Loucy (cell line): ENCODE data around the gene CLDN5.

ENCODE experiments used
- H2AFZ ChIP-seq: fragments of 200-600 bp; sonication (generic); 2 replicates; pipeline ENCODE4 v1.6.0; 2016; ENCODE audit warnings: antibody characterized with exemption, mild to moderate bottlenecking, low read length, moderate library complexity
- H3F3A ChIP-seq: fragments of 200-600 bp; 2 replicates; pipeline ENCODE4 v1.6.0; 2016; ENCODE audit warnings: antibody characterized with exemption, low read depth, mild to moderate bottlenecking
- H3K27me3 ChIP-seq: fragments of 200-600 bp; sonication (generic); 2 replicates; pipeline ENCODE4 v1.6.1; 2014; ENCODE audit warnings: low read length, mild to moderate bottlenecking; ENCODE audit not compliant: insufficient read depth, poor library complexity, severe bottlenecking
- H3K36me3 ChIP-seq: fragments of 200-600 bp; sonication (generic); 2 replicates; pipeline ENCODE4 v1.6.1; 2016; ENCODE audit warnings: low read length; ENCODE audit not compliant: insufficient read depth
- H3K4me1 ChIP-seq: fragments of 200-600 bp; sonication (generic); 2 replicates; pipeline ENCODE4 v1.5.1; 2014; ENCODE audit warnings: low read length, mild to moderate bottlenecking; ENCODE audit not compliant: insufficient read depth, poor library complexity, severe bottlenecking
- H3K4me2 ChIP-seq: fragments of 200-600 bp; sonication (generic); 2 replicates; pipeline ENCODE4 v1.6.0; 2014; ENCODE audit warnings: antibody characterized with exemption, low read length, low read depth, mild to moderate bottlenecking; ENCODE audit not compliant: poor library complexity, severe bottlenecking
- H3K4me3 ChIP-seq: fragments of 200-600 bp; sonication (generic); 2 replicates; pipeline ENCODE4 v1.5.1; 2014; ENCODE audit warnings: low read length, mild to moderate bottlenecking, mixed read lengths; ENCODE audit not compliant: poor library complexity, severe bottlenecking
- H3K79me2 ChIP-seq: fragments of 200-600 bp; sonication (generic); 2 replicates; pipeline ENCODE4 v1.6.1; 2014; ENCODE audit warnings: low read length; ENCODE audit not compliant: insufficient read depth
- H3K9ac ChIP-seq: fragments of 200-600 bp; sonication (generic); 2 replicates; pipeline ENCODE4 v1.6.0; 2014; ENCODE audit warnings: mild to moderate bottlenecking, low read depth, low read length, moderate library complexity; ENCODE audit not compliant: poor library complexity, severe bottlenecking
- H3K9me2 ChIP-seq: fragments of 200-600 bp; sonication (generic); replicated peaks from 2 replicates; pipeline ENCODE4 v1.6.1; 2016; ENCODE audit warnings: low read depth, low read length, mixed read lengths
- H3K9me3 ChIP-seq: fragments of 200-600 bp; sonication (generic); 2 replicates; pipeline ENCODE4 v1.6.1; 2014; ENCODE audit warnings: mild to moderate bottlenecking, antibody characterized with exemption, low read length, low read depth; ENCODE audit not compliant: insufficient read depth
- H4K20me1 ChIP-seq: fragments of 200-600 bp; sonication (generic); 2 replicates; pipeline ENCODE4 v1.6.0; 2014; ENCODE audit warnings: antibody characterized with exemption, low read length, mild to moderate bottlenecking; ENCODE audit not compliant: insufficient read depth, poor library complexity, severe bottlenecking
- CTCF ChIP-seq: fragments of 200-600 bp; sonication (generic); conservative IDR thresholded peaks from 2 replicates; pipeline ENCODE4 v1.5.1; 2014; ENCODE audit warnings: mild to moderate bottlenecking, antibody characterized with exemption, low read length
- EZH2phosphoT487 ChIP-seq: fragments of 200-600 bp; IDR thresholded peaks from 2 replicates; pipeline ENCODE4 v1.6.1; 2018; ENCODE audit warnings: antibody characterized with exemption, mild to moderate bottlenecking, moderate library complexity, borderline replicate concordance

Gene CLDN5

DNA sequence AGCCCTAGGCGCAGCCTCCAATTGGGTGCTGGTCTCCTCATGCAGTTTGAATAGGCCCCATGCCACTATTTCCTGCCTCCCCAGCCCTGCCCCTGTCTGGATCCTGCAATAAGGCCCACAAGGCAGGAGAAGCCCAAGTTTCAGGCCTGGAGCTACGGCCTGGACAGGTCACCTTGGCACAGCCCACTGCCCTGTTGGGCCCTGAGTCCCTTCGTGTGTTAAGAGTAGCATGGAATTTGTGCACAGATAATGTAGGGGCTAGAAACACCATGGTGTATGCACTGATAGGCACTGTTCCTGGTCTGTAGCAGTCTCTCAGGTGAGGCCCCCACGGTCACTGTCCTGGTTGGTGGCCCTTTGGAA is 24.3 kb downstream of the CLDN5 start:
- Histone ChIP-seq H3K36me3 (peaks cover 52% of the 10 kb centered on the region; the same call in 1 of the 2 replicates), H3K4me3 (no peak overlapping the region), H3K9me3 (no peaks in the 10 kb centered on the region), H3K9me2 (no peaks in the 10 kb centered on the region), H3K79me2 (no peaks in the 10 kb centered on the region), H3K4me2 (no peak overlapping the region), H3F3A (no peaks in the 10 kb centered on the region), H3K4me1 (peaks cover 17% of the 10 kb centered on the region), H3K27me3 (no peaks in the 10 kb centered on the region), H3K9ac (no peak overlapping the region), H4K20me1 (no peaks in the 10 kb centered on the region), H2AFZ (no peak overlapping the region)
- no peak for TF ChIP-seq EZH2phosphoT487
- no peak for TF ChIP-seq CTCF

DNA sequence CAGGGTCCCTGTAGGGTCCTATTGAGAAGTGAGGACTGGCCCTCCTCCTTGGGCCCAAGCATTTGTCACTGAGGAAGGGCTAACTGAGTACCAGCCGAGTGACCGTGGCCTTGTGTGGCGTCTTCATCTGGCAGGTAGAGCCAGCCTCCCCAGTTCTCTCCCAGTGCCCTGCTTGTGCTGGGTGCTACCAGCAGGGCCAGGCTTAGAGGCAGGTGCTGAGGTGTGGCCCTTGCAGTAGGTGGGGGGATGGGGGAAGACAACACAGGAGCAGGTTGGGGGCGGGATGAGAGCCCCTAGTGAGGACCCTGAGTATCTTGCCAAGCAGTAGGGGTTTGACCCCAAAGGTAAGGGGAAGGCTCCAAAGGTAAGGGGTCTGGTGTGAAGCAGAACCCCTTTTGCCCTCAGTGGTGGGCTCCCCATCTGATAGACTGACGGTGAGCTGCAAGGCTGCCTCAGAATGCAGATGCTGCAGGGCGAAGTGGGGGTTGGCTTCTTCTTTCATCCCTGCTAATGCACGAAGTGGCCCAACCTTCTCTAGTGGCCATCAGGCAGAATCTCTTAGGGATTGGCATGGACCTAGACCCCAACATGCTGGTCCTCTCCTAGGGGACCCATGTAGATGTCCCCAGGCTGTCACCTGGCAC is 24.9 kb downstream of the CLDN5 start:
- Histone ChIP-seq H2AFZ (no peak overlapping the region), H4K20me1 (no peaks in the 10 kb centered on the region), H3K4me2 (no peak overlapping the region), H3K9ac (no peak overlapping the region), H3K4me1 (peaks cover 13% of the 10 kb centered on the region), H3K36me3 (peaks cover 57% of the 10 kb centered on the region; the same call in 1 of the 2 replicates), H3K4me3 (no peak overlapping the region), H3K79me2 (no peaks in the 10 kb centered on the region), H3K27me3 (no peaks in the 10 kb centered on the region), H3K9me2 (no peaks in the 10 kb centered on the region), H3F3A (no peaks in the 10 kb centered on the region), H3K9me3 (no peaks in the 10 kb centered on the region)
- no peak for TF ChIP-seq CTCF
- no peak for TF ChIP-seq EZH2phosphoT487

DNA sequence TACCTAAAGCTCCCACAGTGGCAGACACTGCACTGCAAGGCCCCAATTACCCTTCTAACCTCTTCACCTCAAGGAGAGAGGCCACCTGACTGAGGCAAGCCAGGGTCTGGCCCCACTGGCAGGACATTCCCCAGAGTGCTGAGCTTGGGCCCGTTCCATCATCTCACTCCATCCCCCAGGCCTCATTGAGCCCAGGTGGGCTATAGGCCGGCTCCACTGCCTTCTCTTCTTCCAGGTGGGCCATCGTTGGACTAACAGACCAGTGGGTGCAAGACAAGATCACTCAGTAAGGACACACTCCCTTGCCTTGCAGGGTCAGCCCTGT is 25.4 kb downstream of the CLDN5 start:
- peaks cover 8% of the 10 kb centered on the region for H3K4me1 ChIP-seq
- no peaks in the 10 kb centered on the region for H3K79me2 ChIP-seq
- H3K4me3 ChIP-seq, result no peak overlapping the region
- TF ChIP-seq CTCF (no peak), EZH2phosphoT487 (no peak)
- H4K20me1 ChIP-seq, result no peaks in the 10 kb centered on the region
- no peak overlapping the region for H2AFZ ChIP-seq
- H3K4me2 ChIP-seq, result no peak overlapping the region
- H3K9me2 ChIP-seq, result no peaks in the 10 kb centered on the region
- peaks cover 62% of the 10 kb centered on the region; the same call in 1 of the 2 replicates for H3K36me3 ChIP-seq
- no peaks in the 10 kb centered on the region for H3K27me3 ChIP-seq
- H3F3A ChIP-seq, result no peaks in the 10 kb centered on the region
- H3K9me3 ChIP-seq, result no peaks in the 10 kb centered on the region
- no peak overlapping the region for H3K9ac ChIP-seq
